A549 (cell line): ENCODE data around the gene KRTAP5-7.

Experiments
- HDAC2 ChIP-seq: fragments of 200-600 bp; sonication (generic); IDR thresholded peaks from 2 replicates; pipeline ENCODE4 v1.6.1; 2016
- NR3C1 ChIP-seq: fragments of >200 bp; sonication (Bioruptor Twin); formaldehyde crosslinking; IDR thresholded peaks from 3 replicates; pipeline ENCODE4 v1.6.1; 2017
- POLR2A ChIP-seq: IDR thresholded peaks from 2 replicates; pipeline ENCODE4 v1.6.1; 2012; ENCODE audit warnings: mild to moderate bottlenecking, low read length

DNA sequence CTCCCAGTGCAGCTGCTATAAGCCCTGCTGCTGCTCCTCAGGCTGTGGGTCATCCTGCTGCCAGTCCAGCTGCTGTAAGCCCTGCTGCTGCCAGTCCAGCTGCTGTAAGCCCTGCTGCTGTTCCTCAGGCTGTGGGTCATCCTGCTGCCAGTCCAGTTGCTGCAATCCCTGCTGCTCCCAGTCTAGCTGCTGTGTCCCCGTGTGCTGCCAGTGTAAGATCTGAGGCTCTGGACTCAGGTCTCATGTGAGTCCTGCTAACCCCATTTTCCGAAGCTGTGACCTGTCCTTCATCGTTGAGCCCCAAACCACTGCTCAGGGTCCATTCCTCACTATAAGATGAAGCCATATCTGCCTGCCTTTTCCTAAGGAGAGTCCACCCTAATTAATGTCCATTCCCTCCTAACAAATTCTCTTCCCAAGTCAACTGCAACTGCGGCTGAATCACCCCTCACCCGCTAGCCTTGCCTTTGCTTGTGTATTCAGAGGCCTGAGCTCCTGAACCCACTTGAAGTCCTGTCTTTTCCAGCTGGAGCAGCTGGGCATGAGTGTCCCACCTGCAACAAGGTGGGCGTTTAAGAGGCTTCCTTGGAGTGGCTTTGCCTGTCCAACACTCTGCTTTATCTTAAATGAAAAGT is 626 bp downstream of the KRTAP5-7 start:
- TF ChIP-seq POLR2A (no peak), NR3C1 (no peak), HDAC2 (no peak)
